GM13976 (cell line): ENCODE data around the gene MRFAP1L1.

ENCODE experiments used
- DNase-seq: peaks from one replicate; pipeline ENCODE4 v3.0.0; 2012; ENCODE audit warnings: low spot score
- CTCF ChIP-seq: IDR thresholded peaks from 2 replicates; pipeline ENCODE4 v1.5.1; 2012; ENCODE audit warnings: borderline replicate concordance, mild to moderate bottlenecking; ENCODE audit not compliant: insufficient read depth; ENCODE audit errors: extremely low read depth, missing control alignments, control extremely low read depth
- in situ Hi-C: fragments of 300-500 bp; cut with MboI; formaldehyde crosslinking; loops from one replicate; pipeline ENCODE4 v1.12.0; 2022; ENCODE audit warnings: low sequenced_read_pairs, mixed read lengths, inconsistent platforms; ENCODE audit not compliant: unreplicated experiment

Gene MRFAP1L1

GRCh38 chr4:6682862-6683590, 26.6 kb downstream of the MRFAP1L1 start:
- in situ Hi-C loops = no loop called here
- DNase-seq = no peak
- no peak for TF ChIP-seq CTCF

GRCh38 chr4:6681191-6681590, 28.5 kb downstream of the MRFAP1L1 start:
- no peak for DNase-seq
- peak; percentile 33 for TF ChIP-seq CTCF
- in situ Hi-C loops = no loop called here

- in situ Hi-C loops = no loop called here
- peak; percentile 36 for DNase-seq
- no peak for TF ChIP-seq CTCF
Measured at GRCh38 chr4:6680372-6681034, 29.2 kb downstream of the MRFAP1L1 start.

GRCh38 chr4:6676722-6677558, 32.7 kb downstream of the MRFAP1L1 start:
- TF ChIP-seq CTCF = no peak
- in situ Hi-C loops = no loop called here

GRCh38 chr4:6674500-6675149, 35.0 kb downstream of the MRFAP1L1 start:
- peak; percentile 75 for DNase-seq
- in situ Hi-C loops = no loop called here
- TF ChIP-seq CTCF = peak; percentile 47

More at GRCh38 chr4:6676722-6677558, 32.7 kb downstream of the MRFAP1L1 start:
- DNase-seq = no peak
